GM21528 (cell line): ENCODE results near the gene KIF6.

ENCODE experiments used
- ATAC-seq: cut with Tn5 transposase; IDR thresholded peaks from one replicate; pipeline ENCODE4 v1.9.1; 2021; ENCODE audit warnings: mild to moderate bottlenecking, moderate library complexity; ENCODE audit not compliant: unreplicated experiment, low FRiP score

Gene KIF6

DNA sequence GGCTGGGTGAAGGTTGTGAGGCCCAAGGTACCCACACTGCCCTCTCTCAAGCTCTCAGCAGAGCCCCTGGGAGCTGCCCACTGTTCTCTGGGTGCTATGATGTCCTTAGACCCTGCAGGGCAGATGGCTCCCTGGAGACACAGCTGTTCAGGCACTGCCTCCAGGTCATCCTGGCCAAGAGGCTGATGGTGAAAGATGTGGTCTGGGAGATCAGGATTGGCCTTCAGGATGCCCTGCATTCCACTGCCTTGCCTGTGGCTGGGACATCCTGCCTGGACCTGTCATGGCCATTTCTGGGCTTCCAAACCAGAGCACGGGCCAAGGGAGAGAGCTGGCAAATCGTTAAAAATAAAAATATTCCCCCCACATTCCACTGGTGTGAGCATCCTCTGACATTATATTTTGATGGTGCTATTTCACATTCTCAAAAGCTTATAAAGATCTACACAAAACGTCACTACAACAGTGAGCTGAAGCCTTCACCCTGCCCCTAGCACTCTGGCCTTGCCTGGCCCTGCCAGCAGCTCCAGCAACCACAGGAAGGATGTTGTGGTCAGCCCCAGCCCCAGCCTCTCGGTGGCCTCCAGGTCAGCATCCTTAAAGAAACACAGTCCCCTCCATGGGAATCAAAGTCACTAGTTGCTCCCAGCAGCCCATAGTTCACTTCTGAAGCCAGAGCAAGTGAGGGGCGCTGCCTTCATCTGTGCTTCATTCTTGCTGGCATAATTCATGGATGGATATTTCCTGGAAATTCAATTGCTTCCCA, 389.2 kb downstream of the KIF6 start:
- no peak for ATAC-seq

DNA sequence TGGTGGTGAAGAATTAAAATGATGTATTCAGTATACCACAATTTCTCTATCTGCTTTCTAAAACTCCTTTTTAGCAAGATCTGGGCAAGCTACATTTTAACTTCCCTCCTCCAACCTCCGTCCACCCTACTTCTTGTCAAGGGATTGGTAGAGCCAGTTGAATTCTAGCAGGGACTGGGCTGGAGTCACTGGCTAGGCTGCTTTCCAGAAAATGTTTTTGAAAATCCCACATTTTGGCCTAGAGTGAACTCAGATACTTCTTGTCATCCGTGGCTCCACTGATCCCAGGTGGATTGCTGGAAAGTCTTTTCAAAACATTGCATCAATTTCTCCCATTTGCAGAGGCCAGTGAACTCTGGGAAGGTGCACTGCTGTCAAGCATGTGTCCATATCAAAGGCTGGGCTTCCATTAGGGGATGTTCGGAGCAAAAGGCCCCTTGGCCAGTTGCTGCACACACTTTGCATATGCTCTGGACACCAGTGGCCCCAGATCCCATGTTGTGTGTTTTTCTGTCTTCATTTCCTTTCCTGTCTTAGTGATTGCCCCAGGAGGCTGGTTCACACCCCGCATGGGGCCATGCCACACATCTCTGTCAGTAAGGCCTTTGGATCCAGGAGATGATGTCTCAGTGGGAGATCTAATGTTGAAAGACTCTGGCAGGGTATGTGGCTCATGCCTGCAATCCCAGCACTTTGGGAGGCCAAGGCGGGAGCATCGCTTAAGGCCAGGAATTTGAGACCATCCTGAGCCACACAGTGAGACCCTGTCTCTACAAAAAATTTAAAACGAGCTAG, 391.4 kb downstream of the KIF6 start:
- no peak for ATAC-seq

DNA sequence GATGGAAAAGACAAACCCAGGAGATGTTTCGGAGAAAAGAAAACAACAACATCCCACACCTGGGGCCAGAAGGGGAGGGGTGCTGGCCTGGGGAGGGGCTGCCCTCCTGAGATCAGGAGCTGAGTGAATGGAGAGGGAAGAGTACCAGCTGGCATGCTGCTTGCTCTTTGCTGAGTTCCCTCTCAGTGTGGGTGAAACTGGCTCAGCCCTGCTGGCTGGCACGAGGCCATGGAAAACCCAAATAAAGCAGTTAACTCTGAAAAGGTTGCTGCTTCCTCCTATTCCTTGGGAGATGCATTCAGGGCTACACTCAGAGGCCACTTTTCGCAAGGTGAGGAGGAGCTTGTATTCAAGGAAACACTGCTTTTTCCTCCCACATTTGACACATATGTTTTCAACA, 394.7 kb downstream of the KIF6 start:
- ATAC-seq, result no peak

DNA sequence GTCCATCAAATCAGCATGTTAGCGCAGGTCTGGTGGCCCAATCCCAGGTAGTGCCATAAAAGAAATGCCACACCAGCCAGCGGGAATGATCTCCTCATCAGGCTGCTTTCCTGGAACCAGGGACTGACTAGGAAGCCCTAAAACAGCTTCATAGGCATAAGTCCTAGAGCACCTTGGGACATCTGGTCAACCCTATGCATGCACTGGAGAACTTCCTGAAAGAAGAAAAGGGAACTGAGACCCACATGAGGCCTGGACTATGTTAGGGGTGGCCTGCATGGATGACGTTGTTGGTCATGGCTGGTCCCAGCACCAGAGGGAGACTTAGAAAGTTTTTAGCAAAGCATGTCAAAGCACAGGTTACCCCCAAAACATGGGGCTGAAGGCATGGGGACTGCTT, 395.2 kb downstream of the KIF6 start:
- ATAC-seq, result no peak

DNA sequence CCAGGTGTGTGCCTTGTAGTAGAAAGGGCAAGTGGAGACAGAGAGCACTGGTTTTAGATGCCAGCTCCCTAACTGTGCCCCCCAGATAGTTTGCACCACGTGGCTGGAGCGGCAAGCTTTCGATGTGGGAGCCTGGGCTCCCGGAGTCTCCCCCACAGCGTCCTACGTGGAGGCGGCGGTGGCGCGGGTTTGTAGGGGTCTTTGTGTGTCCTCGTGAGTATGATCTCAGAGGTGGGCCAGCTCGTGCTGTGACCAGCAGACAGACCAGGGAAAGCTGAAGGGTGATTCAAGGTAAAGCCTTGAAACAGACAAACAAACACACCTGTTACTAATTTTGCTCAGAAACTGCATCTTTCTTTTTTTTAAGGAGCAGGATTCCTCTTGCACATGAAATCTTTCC, 397.1 kb downstream of the KIF6 start:
- no peak for ATAC-seq

DNA sequence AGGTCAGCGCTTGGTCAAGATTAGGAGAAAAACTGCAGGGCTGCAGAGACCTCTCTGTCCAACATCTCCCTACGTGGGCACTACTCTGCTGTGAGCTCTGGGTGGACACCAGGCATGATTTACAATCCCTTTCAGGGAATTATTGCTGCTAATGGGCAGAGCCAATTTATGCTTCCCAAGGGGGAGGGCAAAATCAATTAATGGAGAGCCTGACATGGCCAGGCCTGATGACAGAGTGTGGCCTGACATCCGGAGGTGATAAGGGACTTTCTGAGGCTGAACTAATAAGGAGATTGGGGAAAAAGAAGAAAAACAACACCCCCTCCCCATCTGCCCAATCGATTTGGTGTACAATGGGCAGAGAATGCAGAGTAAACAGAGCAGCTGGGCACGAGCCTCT, 397.7 kb downstream of the KIF6 start:
- ATAC-seq, result no peak

DNA sequence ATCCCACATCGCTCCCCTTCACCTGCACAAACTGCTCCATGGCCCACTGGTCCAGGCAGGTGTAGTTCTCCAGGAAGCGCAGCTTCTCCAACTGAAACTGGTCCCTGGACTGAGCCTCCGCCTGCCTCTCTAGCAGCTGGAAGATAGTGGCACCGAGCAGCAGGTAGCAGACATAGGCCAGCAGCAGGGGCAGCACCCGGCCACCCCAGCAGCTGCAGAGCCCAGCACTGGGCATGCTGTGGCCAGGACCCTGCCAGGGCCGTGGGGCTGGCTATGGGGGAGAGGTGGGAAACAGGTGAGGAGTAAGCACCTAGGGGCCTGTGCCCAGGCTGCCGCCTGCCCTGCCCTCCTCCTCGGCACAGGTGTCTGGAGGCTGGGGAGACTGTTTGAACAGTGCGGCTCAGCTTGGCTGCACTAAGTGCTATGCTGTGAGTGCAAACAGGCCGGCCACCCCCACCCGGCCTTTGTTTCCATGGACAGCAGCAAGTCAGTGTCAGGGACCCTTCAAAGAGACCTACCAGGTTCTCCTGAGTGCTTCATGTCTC, 402.8 kb downstream of the KIF6 start, which contains the start of gene KCNK16:
TSS of gene KCNK16 (minus strand) at position 397 of the 545 bp plus-strand sequence. CDS start at position 235, 162 bp downstream.
- no peak for ATAC-seq

DNA sequence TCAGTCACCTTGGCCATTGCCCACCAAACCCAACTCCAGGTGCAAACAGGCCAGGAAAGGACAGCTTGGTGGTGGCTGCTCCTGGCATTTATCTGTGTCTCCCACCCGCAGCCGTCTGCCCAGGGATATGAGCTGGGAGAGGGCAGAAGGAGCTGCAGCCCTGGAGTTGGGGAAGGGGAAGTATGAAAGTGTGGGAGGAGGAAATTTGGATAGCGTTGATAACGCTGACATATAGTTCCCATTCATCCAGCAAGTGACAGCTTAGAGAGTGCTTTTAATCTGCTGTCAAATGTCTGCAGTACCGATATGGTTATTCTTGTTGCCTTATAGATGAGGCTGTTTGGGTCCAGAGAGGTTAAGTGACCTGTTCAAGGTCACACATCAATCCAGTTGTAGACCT, 403.4 kb downstream of the KIF6 start:
- ATAC-seq, result no peak

DNA sequence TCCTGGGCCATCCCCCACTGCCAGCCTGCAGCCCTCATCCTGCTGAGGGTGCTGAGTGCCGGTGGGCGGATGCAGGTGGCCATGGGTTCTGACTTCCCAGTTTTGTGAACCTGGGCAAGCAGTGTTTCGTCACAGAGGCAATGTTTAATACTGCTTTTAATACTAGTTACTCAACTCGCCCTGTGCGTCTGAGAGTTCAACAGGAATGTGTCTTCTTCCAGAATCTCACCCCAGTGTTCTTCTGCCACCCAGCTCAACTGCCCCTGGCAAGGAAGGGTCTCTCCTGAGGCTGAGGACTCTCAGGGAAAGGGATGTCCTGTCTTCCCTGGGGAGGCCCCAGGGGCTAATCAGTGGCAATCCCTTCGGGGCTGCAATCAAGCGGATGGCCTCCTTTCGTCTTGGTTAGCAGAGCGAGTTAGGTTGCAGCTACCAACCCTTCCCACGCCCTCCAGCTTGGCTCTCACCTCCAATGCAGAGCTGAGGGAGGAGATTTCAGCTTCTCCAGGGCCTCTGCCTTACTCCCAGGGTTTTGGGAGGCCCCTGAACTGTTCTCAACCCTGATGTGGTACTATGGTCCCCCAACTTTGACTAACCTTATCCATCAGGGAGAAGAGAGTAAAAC, 404.7 kb downstream of the KIF6 start:
- no peak for ATAC-seq

DNA sequence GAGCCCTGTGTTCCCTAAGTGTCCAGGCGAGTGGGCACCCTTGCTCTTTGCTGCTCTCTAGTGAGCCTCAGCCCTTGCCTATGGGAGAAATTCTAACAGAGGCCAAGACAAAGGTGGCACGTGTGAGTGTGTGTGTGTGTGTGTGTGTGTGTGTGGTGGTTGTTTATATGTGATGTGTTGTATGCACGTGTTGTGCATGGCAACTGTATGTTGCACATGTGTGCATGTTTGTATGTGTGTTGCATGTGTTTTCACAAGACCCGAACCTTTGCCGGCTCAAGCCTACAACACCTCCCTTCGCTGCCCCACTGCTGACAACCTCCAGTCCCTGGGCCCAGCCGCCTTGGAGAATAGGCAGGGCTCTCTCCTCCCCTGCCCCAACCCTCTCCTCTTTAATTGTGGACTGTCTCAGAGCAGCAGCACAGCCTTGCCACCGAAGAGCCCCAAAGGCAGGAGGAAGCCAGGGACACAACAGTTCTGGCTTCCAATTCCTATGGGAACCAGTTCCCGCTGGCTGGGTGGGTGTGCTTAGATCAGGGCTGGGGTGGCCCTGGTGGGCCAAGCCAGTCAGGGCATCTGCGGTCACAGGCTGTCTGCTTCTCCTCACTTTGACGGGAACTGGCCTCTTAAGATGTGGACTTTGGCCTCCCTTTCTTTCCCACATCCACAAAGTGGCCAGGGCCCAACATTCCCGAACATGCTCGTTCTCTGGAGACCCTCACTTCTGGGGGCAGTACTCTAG, 405.4 kb downstream of the KIF6 start:
- ATAC-seq, result no peak

DNA sequence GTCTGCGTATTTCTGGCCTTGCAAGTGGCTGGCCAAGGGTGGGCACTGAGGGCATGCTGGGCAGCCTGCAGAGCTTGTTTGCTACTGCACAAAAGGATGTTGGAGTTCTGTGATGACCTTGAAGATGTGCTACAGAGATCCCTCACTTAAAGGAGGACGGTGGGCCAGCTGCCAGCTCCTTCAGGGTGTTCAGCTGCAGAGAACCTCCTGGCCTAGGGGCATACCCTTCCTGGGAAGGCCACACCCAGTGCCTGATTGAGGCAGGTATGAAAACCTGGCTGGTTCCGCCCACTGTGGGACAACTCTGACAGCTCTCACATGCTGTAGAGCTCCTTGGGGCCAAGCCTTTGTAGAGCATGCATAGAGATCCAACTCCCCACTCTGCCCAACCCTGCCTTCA, 408.0 kb downstream of the KIF6 start:
- ATAC-seq, result no peak

DNA sequence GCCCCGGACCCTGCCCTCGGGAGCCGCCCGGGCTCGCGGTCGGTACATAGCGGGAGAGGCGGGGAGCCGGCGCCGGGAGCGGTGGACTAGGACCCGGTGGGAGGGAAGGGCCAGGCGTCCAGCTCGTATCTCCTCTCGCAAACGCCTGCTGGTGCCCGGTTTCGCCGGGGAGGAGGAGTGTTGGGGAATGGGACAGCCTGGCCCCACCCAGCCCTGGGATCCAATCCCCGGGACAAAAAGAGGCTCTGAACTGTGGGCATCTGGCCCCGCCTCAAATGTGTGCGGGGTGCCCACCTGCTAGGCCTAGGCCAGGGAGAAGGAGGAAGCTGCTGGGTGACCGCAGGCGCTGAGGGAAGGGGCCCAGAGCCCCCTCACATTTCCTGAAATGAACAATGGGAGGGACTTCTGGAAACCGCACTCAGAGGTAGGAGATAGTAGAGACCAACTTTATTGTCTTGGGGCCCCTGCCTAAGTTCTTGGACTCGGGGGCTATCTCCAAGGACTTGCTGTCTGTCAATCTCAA, 410.9 kb downstream of the KIF6 start, which contains the start of gene KCNK17:
TSS of gene KCNK17 (minus strand) at position 147 of the 523 bp plus-strand sequence. CDS start at position 48, 99 bp downstream.
- no peak for ATAC-seq

DNA sequence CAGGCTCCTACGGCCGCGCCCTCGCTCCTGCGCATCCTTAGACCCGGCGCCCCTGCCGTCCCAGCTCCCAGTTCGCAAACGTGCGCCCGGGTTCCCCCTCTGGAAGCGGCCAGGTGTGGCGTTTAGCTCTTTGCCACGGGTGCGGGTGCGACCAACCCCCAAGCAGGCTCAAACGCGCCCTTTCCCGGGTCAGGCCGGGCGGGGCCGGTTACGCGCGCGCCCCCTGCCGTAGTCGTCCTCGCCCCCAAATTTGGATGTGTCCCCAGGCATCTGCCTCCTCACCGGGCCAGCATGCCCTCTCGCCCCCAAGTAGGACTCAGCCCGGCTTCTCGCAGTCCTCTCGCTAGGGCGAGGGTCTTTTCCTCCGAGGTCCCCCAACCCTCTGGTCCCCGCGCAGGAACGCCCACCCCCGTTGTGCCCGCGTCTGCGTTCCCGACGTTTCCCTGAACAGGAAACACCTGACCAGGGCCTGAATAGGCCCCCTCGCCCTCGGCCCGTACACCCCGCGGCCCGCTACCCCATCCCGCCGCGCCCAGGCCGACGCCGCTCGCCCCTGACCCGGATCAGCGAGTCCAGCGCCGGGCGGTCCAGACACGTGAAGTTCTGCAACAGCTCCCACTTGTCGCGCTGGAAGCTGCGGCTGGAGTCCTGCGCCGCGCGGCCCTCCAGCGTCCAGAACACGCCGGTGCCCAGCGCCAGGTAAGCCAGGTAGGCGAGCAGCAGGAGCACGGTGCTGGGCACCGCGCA, 411.5 kb downstream of the KIF6 start:
- ATAC-seq, result no peak

DNA sequence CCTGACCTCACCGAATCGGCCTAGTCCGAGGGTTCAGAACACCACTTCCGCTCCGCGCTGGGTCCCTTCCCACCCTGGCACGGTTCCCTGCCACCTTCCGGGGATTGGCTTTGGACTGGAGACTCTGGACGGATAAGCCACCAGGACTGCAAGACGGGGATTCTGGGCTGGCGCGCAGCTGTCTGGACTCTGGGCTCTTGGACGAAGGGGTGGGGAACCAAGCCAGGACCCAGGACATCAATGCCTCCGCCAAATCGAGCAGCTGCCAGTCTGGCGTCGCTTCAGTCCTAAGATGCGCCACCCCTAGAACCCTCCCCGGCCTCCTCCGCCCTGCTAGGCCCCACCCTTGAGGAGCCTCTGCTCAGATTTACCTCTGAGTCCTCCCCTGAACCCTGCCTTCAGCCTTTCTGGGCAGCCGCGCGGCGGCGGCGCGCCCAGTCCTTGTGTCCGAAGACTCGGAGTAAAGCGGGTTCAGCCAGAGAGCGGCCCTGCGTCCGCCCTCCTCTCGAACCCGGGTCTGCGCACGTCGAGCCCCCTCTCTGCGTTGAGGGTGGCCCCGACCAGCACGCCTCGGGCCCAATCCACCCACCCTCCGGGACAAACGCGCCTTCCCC, 412.2 kb downstream of the KIF6 start:
- no peak for ATAC-seq

DNA sequence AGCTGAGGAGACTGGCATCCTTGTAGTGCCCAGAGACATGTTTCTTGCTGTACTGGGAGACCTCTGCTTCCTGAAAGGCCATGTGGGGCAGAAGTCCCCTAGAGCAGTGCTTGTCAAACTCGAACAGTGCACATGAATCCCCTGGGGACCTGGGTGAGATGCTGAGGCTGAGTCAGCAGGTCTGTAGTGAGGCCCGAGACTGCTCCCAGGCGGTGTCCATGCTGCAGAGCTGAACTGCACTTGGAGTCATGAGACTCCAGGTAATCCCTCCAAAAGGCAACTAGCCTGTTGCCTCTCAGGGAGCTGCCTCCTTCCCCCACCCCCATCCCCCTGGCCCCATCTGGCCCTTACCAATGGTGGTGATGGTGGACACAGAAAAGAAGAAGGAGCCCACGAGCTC, 414.7 kb downstream of the KIF6 start:
- no peak for ATAC-seq

DNA sequence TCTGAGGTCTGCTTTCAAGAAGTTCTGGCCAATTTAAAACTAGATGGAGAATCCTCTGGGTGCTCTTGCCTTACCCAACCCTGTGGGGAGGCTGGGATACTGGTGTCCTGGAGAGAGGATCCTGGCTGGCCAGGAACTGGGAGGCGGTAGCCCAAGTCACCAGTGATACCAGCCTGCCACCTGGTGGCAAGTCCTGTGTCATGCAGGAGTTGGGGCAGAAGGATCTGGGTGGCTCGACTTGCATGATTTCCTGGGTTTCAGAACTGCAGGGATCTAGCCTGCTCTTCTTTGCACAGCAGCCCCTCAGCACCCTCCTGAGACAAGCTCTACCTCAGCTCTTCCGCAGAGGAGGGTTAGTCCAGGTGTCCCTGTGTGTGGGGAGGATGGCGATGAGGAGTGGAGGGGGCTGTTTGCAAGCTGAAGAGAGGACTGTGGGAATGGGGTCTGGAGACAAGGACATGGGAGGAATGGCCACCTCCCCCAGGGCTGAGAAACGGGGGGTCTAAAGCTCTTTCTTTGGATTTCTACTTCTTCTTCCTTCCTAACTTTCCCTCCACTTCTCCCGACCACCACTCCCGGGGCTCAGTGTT, 415.2 kb downstream of the KIF6 start:
- no peak for ATAC-seq

DNA sequence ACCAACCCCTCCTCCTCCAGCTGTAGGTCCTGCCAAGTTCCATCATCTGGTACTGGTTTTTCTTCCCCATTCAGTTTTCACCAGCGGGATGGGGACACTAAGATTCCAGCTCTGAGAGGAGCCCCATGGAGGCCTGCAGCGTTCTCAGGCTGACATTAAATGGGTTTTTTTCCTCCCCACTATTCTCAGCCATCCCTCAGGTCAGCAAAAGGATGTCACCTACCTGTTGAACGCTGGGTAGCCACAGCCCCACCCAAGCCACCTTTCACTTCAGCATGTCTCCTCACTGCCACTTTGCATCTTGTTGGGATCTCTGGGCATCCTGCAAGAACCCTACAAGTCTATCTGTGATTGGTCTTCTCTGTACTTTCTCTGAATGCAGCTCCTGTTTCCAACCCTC, 417.7 kb downstream of the KIF6 start:
- no peak for ATAC-seq

DNA sequence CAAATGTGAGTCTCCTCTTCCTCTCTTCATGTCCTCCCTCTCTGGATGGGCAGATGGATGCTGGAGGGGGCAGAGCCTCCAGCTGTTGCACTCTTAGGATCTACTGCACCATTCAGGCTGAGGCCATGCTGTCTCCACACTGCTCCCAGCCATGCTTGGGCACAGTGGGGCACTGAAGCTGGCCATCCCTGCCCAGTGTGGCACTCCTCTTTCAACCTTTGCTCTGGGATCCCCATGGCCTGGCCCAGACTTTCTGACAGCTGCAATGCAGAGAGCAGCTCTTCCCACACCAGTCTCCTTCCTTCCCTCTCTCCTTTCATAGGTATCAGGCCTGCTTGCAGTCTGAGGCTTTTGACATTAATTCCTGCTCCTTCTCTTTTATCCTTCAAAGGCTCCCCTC, 420.3 kb downstream of the KIF6 start:
- no peak for ATAC-seq
